22Rv1 (cell line): Measurements from ENCODE around the gene STEAP1B.

ENCODE experiments used
- ZFX ChIP-seq: fragments of 450-650 bp; IDR thresholded peaks from 2 replicates; pipeline ENCODE4 v1.6.1; 2017; ENCODE audit warnings: antibody characterized with exemption, borderline replicate concordance
- TF ChIP-seq, protein P1 (sequence below): fragments of 450-650 bp; IDR thresholded peaks from 2 replicates; pipeline ENCODE4 v1.5.1; 2017; ENCODE audit warnings: mild to moderate bottlenecking

DNA sequence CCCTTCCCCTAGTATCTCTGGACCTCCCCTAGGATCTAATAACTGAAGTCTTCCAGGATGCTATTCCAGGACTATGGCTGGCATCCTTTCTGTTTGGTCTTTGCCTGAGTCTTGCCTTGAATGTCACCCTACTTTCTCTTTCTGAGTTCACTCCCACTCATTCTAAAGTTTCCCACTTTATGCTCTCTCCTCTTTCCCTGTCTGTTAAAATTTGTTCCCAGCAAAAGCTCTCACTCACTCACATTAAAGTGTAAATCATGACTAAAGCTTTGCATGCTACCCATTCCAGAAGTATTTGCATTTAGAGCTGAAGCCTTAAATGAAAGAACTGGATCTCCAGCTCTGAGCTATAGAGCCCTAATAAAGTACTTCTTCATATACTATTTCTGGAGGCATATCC, 100.9 kb downstream of the STEAP1B start:
- TF ChIP-seq, protein P1, sequence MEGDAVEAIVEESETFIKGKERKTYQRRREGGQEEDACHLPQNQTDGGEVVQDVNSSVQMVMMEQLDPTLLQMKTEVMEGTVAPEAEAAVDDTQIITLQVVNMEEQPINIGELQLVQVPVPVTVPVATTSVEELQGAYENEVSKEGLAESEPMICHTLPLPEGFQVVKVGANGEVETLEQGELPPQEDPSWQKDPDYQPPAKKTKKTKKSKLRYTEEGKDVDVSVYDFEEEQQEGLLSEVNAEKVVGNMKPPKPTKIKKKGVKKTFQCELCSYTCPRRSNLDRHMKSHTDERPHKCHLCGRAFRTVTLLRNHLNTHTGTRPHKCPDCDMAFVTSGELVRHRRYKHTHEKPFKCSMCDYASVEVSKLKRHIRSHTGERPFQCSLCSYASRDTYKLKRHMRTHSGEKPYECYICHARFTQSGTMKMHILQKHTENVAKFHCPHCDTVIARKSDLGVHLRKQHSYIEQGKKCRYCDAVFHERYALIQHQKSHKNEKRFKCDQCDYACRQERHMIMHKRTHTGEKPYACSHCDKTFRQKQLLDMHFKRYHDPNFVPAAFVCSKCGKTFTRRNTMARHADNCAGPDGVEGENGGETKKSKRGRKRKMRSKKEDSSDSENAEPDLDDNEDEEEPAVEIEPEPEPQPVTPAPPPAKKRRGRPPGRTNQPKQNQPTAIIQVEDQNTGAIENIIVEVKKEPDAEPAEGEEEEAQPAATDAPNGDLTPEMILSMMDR: no peak
- no peak for TF ChIP-seq ZFX
